Measurements from ENCODE around the gene LPP.

LPP gene

DNA sequence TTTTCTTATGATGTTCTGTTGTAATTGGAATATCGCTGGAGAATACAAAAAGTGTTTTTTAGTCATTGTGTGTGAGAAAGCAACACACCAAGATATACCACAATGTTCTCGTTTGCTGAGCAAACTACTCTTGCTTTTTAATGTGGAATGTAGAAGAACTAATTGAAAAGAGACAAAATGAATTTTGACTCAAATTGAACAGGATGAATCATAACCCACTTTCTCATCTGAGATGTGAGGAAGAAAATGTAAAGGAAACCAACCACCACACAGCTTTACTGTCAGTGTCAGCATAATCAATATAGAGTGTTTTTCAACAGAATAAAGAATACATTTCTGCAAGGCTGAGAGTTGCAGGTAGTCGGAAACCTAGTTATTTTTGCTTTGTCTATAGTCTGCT is 569.0 kb downstream of the LPP start:
- H3K27ac ChIP-seq, result no peak overlapping the region
- DNase-seq (ENCODE audit: low spot score), result no peak
- TF ChIP-seq, protein P1, sequence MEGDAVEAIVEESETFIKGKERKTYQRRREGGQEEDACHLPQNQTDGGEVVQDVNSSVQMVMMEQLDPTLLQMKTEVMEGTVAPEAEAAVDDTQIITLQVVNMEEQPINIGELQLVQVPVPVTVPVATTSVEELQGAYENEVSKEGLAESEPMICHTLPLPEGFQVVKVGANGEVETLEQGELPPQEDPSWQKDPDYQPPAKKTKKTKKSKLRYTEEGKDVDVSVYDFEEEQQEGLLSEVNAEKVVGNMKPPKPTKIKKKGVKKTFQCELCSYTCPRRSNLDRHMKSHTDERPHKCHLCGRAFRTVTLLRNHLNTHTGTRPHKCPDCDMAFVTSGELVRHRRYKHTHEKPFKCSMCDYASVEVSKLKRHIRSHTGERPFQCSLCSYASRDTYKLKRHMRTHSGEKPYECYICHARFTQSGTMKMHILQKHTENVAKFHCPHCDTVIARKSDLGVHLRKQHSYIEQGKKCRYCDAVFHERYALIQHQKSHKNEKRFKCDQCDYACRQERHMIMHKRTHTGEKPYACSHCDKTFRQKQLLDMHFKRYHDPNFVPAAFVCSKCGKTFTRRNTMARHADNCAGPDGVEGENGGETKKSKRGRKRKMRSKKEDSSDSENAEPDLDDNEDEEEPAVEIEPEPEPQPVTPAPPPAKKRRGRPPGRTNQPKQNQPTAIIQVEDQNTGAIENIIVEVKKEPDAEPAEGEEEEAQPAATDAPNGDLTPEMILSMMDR (conservative IDR thresholded peaks at IDR 0.05; ENCODE audit: low read depth), result no peak
- ChIA-PET CTCF (no interaction called here), POLR2A (ENCODE audit: low non-redundant PET) (no interaction called here)

DNA sequence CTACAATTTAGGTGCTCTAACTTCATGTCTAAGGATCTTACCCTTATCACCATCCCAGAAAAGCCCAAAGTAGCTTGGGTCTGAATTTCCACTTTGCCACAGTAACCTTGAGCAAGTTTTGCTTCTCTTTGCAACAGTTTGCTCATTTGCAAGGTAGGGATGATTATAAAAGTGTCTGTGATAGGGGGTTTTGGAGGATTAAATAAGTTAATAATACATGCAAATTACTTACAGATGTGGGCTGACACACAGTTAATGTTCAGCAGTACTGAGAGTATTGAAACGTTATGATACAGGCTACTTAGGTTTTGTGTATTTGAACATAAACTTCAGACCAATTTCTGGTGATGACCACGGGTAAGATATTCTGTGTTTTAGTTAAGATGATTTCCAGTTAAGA is 573.1 kb downstream of the LPP start:
- CTCF ChIA-PET, result no interaction called here
- DNase-seq (ENCODE audit: low spot score), result no peak
- POLR2A ChIA-PET (ENCODE audit: low non-redundant PET), result no interaction called here
- no peak overlapping the region for H3K27ac ChIP-seq
- TF ChIP-seq, protein P1 (conservative IDR thresholded peaks at IDR 0.05; ENCODE audit: low read depth), result no peak

DNA sequence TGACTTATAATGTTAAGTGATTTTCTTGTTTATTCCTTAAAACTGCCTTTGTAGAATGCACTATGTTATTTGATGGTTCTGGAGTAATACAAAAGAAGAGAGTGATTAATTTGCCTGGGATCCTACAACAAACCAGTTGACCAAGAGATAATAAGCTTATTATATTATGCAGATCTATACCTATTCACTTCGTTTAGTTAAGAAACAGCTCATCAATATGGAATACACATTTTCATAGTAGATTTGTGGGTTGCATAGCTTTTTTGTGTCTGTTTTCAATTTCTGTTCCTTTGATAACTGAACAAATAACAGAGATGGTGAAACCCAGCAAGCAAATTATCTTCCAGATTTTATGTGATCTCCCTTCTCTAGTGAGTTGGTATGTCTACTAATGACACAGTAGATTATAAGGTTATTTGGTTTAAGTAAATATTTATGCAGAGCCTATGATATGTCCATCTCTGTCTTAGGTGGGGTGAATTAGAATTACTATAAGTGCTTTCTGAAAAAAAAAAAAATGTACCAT is 574.5 kb downstream of the LPP start:
- CTCF ChIA-PET, result interaction anchor here (0.6 kb wide), 1 partner anchor 1616 kb away, joined by 4 read pairs; no protein-coding TSS in a partner anchor
- TF ChIP-seq, protein P1 (conservative IDR thresholded peaks at IDR 0.05; ENCODE audit: low read depth), result no peak
- DNase-seq (ENCODE audit: low spot score), result no peak
- H3K27ac ChIP-seq, result no peak overlapping the region
- POLR2A ChIA-PET (ENCODE audit: low non-redundant PET), result no interaction called here

DNA sequence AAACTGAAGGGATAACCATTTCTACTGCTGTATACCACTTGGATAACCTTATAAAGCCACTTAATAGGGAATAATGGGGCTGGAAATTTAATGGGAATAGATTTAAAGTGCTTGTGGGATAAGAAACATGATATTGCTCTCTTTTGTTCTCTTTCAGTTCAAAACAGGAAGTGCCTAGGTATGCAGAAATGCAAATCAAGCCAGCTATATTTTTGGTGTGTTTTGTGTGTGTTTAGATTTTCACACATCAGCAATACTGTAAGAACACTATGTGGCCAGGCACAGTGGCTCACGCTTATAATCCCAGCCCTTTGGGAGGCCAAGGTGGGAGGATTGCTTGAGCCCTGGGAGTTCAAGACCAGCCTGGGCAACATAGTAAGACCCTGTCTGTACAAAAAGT is 575.5 kb downstream of the LPP start:
- TF ChIP-seq, protein P1 (conservative IDR thresholded peaks at IDR 0.05; ENCODE audit: low read depth), result no peak
- CTCF ChIA-PET, result no interaction called here
- no peak overlapping the region for H3K27ac ChIP-seq
- POLR2A ChIA-PET (ENCODE audit: low non-redundant PET), result no interaction called here
- no peak for DNase-seq (ENCODE audit: low spot score)

DNA sequence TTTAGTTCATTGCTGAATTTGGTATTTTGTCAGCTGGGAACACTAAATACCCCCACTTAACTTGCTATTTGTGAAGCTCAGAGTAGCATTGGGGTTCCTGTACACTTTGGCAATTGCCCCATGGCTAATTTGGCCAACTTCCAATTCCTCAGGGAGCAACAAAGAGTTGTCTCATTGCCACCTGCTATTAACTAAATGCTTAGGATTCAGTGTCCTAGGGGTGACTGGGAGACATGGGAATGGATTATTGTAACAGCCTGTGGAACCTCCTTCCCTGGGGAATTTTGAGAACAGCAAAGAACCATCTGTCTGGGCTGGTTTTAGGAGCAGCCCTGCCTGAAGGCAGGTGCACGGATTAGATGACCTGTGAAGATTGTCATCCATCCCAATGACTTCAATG is 580.4 kb downstream of the LPP start:
- ChIA-PET POLR2A (ENCODE audit: low non-redundant PET) (no interaction called here), CTCF (no interaction called here)
- no peak overlapping the region for H3K27ac ChIP-seq
- TF ChIP-seq, protein P1 (conservative IDR thresholded peaks at IDR 0.05; ENCODE audit: low read depth), result no peak
- no peak for DNase-seq (ENCODE audit: low spot score)

DNA sequence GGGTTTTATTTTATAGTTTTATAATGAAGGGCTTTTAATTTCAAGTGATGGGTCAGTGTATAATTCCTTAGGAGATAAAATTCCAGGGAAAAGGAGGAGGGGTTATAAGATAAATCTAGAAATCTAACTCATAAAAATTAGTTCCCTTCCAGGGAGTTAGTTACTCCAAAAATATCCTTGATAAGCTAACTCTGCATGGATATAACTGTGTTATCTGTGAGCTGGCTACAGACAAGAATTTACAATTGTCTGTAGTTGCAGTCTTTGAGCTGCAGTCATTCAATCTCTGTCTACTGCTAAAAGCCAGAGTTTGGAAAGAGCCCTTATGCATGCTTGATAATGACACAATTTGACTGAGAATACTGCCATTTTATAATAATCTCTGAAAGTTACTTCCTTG is 585.6 kb downstream of the LPP start:
- ChIA-PET POLR2A (ENCODE audit: low non-redundant PET) (no interaction called here), CTCF (no interaction called here)
- no peak for DNase-seq (ENCODE audit: low spot score)
- no peak overlapping the region for H3K27ac ChIP-seq
- TF ChIP-seq, protein P1 (conservative IDR thresholded peaks at IDR 0.05; ENCODE audit: low read depth), result no peak

DNA sequence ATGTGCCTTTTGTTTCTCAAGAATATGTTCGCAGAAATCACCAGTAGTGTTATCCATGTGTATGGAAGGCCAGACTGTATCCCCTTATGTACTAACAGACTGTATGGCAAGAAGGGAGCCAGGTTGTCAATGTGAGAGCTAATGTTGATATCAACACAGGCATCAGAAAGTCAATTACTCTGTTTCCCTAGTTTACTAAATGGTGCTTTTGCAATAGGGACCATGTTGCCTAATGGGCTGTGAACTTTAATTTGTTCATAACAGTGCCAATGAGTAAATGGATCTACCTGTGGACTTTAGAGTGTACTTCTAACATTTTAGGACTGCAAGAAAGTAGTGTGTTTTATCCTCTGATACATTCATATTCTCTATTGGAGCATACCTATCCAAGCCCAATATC is 586.1 kb downstream of the LPP start:
- TF ChIP-seq, protein P1 (conservative IDR thresholded peaks at IDR 0.05; ENCODE audit: low read depth), result no peak
- H3K27ac ChIP-seq, result no peak overlapping the region
- POLR2A ChIA-PET (ENCODE audit: low non-redundant PET), result no interaction called here
- CTCF ChIA-PET, result no interaction called here
- no peak for DNase-seq (ENCODE audit: low spot score)
